Midbrain (tissue), 1 donor: ENCODE results near the gene METTL18.
A peak's percentile ranks its signal among the peaks of the same experiment; 100 is the strongest.
"Not testable (repeated sequence)": the region's sequence is repeated elsewhere in the genome, so short reads cannot be mapped to it uniquely, and the experiment has no call there.

Experiments used
- DNase-seq: peaks from one replicate; lab custom pipeline; 2025; lab: John Stamatoyannopoulos, UW

The METTL18 gene

DNA sequence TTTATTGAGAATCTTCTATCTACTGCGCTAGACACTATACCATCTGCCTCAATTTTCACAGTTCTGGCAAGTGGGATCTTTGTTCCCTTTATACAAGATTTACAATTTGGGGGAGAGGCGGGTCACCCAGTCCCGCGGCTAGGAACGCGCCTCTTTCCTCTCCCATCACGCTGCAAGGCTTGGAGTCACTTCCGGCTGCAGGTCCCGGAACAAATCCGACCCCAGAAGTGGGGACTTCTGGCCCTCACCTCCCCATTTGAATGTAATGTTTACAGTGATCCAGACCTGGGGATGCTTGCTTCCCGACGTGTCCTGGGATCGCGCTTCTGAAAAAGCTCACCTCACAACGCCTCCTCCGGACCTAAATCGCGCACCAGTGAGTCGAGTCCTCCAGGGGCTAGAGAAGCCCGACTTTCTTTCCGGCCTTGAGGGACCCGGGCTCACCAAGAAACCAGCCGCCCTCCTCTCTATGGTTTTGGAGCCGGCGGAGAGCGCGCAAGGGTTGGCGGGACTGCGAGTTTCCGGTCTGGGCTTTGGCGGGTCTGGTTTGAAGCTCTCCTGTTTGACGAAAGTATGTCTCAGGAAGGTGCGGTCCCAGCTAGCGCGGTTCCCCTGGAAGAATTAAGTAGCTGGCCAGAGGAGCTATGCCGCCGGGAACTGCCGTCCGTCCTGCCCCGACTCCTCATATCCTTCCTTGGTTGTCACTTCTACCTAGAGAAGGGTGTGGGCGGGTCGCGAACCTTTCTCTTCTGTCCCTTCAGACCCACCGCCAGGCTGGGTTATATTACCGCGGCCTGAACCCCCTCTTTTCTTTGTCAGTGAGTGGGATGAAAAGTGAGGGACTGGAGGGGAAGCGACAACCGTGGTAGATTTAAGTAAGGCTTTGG, at the start of gene METTL18:
TSS of gene METTL18 (minus strand) at position 378 of the 887 bp plus-strand sequence. CDS start 1,212 bp downstream, outside the sequence.
- peak; percentile 95 for DNase-seq

DNA sequence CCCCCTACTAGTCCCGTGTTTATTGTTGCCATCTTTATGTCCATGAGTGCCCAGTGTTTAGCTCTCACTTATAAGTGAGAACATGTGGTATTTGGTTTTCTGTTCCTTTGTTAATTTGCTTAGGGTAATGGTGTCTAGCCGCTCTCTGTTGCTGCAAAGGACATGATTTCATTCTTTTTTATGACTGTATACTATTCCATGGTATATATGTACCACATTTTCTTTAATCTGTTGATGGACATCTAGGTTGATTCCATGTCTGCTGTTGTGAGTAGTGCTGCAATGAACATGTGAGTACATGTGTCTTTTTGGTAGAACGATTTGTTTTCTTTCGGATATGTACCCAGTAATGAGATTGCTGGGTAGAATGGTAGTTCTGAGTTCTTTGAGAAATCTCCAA, 44.2 kb upstream of the METTL18 start:
- no peak for DNase-seq

DNA sequence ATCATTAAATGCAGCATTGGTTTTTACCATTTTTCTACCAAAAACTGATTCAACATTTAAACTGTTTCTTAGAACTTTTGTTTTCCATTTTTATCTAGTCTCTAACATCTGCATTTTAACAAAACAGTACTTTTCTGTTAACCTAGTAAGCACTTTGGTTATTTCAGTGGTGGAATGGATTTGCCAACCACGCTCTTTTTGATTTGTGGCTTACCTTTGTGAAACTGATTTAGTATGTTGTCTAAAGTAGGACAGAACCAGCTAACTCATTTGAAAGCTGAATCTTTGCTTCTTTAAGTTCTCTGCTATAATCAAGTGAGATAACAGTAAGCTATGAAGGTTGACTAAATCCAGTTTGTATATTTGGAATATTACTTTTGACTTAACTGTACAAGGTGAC, 41.5 kb upstream of the METTL18 start:
- no peak for DNase-seq

DNA sequence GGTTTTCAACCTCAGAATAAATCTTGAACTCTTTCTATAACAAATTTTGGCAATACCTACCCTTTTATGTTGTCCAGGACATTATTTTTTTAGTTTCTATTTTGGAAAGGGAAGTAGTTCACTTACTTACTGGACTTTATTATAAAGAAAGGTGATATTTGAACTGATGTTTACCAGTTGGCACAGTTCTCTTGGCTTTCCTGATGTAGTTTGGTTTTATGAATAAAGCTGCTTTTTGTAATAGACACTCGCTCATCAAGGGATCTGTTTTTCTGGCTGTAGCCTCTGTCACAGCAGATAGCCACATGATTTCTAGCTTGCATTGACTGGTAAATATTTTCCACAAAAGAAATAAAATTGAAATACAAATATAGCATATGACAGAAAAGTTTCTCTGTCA, 40.9 kb upstream of the METTL18 start:
- no peak for DNase-seq

DNA sequence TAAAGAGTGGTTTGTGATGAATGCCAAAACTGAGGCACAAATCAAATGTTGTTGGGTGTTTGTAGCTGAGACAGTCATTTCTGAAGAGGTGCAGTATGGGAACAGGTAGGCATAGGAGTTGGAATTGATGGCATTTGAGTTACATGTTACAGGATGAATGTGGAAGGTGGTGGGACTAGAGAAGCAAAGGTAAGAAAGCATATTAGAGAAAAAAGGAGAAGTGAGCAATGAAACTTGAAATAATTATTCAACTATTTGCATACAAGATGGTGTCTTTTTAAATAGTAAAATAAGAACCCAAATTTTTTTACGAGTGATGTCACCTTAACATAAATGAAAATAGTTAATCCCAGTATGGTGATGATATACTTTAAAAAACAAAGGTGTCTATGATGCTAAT, 40.2 kb upstream of the METTL18 start:
- DNase-seq, result no peak

DNA sequence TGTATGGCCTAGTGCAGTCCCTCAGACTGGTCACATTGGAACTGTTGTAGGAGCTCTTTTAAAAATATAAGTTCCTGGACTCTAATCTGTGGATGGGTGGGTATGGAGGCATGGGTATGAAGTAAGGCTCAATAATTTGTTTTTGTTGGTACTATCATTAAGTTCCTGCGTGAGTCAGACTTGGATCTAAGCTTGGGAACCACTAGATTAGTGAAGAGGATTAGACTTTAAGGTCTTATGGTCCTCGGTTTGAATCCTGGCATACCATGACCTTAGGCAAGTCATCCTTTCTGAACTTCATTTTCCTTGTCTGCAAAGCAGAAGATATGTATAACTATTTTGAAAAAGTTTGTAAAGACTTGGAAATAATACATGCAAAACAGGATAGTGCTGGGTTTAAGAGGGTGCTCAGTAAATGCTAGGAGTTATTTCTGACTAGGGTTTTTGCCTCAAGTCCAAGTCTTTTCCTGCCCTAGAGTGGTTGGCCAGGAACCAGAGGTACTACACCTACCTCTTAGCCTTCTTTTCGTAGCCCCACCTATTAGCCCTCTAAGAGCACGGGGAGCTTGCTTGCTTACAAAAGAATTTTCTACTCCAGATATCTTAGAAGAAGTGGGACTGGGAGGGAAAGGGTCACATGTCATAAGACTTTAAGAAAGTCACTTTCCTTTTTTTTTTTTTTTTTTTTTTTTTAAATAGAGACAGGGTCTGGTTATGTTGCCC, 38.6 kb upstream of the METTL18 start:
- DNase-seq, result no peak

DNA sequence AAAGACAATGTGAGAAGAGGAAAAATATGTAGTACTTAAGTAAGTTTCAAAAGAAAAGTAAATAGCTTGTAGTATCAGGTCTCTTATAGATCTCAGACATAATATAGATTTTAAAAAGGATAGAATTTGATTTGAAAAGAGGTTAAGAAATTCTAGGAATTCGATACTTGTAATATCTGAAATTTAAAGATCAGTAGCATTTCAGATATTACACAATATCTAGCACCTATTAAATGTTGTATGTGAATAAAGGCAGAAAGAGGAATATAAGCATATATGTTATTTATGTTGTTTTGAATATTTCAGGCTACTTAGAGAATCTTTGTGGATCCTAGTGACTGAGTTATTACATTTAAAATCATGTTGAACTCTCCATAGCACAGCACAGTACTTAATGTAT, 35.0 kb upstream of the METTL18 start:
- no peak for DNase-seq

DNA sequence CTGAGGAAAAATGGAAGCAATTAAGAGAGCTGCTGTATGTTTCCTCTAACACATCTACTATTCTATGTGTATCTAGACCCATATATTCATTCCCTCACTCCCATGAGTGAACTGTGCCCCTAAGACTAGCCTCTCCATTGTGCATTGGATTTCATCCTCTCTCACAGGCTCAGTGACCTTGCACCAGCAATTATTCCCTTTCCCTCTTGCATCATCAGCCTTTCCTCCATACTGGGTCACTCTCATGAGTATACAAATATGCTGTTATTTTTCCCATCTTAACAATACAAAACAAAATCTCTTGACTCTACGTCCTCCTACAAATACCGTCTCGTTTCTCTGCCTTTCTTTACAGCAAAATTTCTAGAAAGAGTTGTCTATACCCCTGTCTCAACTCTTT, 29.4 kb upstream of the METTL18 start:
- no peak for DNase-seq

DNA sequence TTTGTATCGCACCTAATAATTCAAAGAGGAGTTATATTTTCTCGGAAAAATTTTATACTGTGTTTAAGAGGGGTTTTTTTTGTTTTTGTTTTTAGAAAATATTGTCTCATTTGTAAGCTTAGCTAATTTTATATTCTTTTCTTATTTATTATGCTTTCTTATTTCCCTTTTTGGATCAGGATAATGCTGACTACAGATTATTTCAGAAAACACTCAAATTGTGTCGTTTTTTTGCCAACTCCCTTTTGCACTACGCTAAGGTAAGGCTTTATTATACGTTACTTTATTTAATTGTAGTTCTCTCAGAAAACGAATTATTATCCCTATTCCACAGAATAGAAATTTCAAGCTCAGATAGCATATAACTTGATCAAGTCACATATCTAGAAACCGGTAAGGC, 26.8 kb upstream of the METTL18 start:
- DNase-seq, result no peak

DNA sequence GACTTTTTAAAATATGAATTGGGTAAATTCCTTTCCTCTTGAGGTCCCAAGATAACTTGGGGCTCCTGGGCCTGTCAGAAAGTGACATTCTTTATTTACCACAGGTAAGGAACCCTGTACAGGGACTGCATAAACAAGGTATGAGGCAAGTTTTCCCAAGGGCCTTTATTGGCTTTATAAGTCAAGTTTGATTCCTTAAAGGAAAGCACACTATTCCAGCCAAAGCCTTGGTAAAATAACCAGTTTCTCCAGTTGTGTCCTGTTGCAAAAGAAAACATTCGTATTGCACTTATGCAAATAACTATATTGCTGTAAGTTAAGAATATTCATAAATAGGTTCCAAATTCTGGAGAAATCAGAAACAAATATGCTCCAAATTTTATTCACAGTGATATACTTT, 21.9 kb upstream of the METTL18 start:
- no peak for DNase-seq

DNA sequence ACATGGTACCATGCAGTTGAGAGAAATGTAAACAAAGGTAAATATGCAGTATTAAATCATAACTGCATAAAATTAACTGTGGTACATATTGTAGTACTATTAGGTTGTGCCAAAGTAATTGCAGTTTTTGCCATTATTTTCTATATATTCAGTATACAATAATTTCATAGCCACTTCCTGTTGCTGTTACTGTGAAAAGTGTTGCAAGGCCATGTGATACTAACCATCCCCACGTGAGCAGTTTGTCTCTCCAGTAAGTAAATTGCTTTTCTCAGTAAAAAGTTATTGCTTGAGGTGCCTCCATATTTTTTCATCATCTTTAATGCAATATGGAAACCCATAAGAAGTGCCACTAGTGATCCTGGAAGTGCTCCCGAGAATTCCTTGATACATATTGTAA, 19.6 kb upstream of the METTL18 start:
- no peak for DNase-seq

DNA sequence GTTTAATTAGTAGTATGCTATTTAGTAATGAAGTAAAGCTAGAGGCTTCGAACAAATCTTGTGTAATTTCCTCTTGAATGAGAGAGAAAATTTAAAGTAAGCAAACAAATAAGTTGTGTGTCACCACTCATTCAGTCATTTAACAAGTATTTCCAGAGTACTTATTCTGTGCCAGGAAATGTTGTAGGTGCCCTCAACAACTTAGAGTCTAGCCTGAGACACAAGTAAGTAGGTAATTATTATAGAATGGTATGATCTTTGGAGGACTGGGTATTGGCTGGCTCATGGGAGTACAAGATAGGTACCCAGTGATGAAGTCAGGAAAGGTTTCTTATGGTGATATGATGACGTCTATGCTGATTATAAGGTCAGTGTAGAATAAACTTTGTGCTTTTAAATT, 17.4 kb upstream of the METTL18 start:
- no peak for DNase-seq

DNA sequence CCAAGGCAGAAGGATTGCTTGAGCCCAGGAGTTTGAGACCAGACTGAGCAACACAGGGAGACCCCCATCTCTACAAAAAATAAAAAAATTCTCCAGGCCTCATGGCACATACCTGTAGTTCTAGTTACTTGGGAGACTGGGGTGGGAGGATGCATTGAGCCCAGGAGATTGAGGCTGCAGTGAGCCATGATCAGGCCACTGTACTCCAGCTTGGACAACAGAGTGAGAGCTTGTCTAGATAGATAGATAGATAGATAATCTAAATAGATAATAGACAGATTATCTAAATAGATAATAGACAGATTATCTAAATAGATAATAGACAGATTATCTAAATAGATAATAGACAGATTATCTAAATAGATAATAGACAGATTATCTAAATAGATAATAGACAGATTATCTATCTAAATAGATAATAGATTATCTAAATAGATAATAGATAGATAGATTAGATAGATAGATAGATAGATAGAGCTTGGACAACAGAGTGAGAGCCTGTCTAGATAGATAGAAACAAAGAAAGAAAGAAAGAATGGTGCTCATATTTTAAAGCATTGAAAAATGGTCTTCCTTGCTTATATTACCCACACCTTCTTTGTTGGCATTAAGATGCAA, 16.8 kb upstream of the METTL18 start:
- DNase-seq, result not testable (repeated sequence)

DNA sequence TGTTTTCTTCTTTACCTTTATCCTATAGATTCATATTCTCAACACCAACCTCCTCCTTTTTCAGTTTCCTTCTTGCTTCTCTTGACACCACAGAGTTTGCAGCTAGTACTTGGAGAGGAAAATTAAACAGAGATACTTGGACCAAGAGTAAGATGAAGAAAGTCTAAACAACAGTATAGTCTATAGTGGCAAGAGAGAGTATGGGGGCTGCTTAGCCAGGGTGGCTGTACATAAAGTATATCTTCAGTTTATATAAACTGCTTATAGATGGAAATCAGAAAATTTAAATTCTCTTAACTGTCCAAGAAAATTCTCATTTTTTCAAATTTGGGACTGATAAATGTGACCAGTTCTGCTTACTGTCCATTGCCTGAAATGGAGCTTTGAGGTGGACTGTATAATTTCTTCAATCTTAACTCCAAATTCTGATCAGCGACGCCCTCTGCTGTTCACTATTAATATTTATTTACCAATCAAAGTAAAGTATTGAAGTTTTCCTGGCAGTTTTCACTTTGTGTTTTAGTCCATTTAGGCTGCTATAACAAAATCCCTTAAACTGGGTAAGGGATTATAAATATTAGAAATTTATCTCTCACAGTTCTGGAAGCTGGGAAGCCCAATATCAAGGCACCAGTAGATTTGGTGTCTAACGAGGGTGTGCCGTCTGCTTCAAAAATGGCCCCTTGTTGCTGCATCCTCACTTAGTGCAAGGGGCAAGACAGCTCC, 14.8 kb upstream of the METTL18 start:
- DNase-seq, result peak; percentile 12

DNA sequence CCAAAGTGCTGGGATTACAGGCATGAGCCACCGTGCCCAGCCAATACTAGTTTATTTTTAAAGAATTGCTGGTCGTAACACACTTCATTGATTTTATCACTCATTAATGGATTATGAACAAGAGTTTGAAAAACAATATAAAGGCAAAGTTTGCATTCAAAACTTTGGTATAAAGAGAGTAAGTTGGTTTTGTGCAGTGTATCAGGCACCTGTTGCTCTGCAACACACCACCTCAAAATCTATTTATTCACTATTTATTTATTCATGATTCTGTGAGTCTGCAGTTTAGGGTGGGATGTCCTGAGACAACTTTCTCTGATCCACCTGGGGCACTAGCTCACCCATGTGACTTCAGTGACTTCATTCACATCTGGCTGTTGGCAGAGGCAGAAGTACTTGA, 10.2 kb upstream of the METTL18 start:
- no peak for DNase-seq

DNA sequence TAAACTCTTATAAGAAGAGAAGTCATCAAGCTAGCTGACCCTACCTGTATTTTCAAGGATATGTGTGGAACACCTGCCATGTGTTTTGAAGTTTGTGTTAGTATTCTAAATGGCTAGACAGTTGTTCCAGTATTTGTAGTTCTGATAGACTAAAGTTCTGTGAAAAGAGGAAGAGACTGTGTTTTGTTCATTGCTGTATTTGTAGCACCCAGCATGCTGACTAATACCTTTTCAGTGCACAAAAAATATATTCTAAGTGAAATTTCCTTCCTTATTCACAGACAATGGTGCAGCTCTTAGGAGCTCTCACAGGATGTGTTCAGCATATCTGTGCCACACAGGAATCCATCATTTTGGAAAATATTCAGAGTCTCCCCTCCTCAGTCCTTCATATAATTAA, 8.2 kb upstream of the METTL18 start:
- DNase-seq, result peak; percentile 8

DNA sequence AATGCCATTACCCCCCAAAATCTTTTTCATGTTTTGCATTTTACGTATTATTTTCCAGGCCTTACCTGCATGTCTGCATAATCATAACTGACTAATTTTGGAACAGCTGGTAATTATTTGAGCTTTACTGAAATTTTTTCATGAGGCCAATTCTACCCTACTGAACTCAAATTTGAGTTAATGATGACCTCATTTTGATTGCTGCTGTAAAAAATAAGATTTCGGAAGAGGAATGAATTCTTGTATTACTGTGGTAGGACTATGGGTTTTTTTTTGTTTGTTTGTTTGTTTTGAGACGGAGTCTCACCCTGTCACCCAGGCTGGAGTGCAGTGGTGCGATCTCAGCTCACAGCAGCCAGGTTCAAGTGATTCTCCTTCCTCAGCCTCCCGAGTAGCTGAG, 2.6 kb upstream of the METTL18 start:
- no peak for DNase-seq

DNA sequence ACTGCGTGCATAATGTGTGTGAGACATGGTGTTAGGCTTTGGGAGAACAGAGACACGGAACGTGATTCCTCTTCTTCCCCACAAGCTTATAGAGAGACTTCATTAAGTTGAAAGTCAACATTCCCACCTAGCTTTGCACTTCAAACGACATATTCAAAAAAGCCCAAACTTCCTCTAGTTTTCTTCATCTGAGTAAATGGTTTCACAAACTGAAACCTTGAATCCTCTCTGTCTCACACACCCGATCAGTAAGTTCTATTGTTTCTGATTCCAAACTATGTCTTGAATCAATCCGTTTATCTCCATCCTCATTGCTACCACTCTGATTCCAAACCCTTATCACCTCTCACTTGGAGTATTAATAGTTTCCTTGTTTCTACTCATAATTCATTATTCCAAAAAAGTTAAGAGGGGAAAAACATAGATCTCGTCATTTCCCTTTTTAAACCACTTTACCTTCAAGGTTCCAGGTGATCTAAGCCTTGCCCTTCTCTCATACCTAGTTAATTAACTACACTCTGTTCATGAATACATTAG, 1.6 kb upstream of the METTL18 start:
- no peak for DNase-seq

DNA sequence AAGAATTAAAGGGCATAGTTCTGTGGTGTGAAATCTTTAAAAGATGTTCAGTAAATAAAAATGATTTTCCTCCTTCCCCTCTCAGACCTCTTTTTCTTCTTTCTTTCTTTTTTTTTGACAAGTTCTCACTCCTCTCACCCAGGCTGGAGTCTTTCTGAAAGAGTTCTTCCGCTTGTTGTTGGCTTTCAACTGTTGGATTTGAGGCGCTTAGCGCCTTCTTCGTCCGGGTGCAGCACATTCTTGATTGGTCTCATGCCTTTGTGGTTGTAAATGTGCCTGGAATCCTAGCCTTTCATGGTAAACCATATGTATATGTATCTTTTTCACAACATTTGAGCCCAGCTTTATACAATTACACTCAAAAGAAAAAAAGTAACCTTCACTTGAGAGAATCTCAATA, 980 bp upstream of the METTL18 start:
- no peak for DNase-seq

DNA sequence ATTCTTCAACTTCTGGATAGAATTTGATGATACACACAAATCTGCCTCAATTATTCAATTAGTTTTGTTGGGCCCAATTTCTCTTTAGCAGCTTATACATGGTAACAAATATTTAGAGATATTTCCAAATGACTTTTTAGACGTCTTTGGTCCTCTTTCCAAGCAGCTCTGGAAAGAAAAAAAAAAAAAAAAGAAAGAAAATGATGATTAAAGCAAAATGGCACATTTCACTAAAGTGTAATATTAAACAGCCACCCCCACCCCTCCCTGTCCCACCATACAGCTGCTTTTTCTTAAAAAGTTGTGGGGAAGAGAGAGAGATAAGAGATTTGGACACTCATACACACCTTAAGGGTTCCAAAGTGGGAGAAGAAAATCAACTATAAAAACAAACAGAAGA, 977 bp downstream of the METTL18 start:
- no peak for DNase-seq

DNA sequence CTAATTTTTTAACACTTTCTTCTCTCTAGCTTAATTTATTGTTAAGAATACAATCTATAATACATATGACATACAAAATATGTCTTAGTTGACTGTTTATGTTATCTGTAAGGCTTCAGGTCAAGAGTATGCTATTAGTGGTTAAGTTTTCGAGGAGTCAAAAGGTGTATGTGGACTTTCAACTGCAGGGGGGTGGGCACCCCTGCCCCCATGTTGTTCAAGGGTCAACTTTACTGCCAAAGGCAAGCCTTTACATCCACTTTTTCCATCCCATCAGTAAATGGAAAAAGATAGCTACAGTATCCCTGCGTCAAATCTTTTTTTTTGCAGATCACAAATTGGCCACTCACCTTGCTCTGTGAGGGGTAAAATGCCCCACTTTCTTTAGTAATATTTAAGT, 6.3 kb downstream of the METTL18 start:
- no peak for DNase-seq

DNA sequence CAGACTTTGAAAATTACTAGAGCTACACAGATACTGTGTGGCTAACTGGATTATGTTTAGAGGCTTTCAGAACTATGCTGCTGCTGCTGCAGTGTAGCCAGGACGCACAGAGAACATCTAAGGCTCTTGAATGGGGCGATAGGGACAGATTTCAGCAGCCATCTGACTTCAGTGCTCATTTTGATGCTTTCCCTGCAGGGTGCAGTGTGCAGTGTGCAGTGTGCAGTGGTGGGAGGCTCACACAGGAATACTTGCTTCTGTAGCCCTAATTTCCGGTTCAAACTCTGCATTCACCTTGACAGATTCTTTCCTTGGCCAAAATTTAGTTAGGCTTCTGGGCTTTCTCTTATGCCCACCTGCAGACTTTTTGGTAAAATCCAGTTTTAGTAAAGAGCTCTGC, 7.7 kb downstream of the METTL18 start:
- no peak for DNase-seq
